ENCODE measurements around the gene MAGEA2B. TPM values are rescaled to one million over a fixed set of nuclear protein-coding genes. Genes with fewer than 3 reads are reported as not detected.
"Not testable (repeated sequence)": the region's sequence is repeated elsewhere in the genome, so short reads cannot be mapped to it uniquely, and the experiment has no call there.

Gene MAGEA2B
- total and polyA plus RNA-seq, 8 donors = not detected

DNA sequence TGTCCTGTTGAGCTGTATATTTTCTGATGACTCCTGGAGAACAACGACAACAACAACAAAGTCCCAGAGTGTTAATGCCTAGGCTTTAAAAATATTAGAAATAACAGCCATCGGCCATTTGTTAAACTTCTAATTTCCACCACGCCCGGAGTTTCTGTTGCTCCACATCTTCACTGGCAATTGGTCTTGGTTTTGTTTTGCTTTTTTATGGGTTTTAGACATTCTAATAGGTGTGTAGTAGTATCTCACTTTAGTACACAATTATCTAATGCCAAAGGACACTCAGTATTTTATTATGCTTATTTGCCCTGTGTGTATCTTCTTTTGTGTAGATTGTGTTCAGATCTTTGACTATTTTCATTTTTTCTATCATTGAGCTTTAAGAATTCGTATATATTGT, 24.1 kb downstream of the MAGEA2B start:
- Histone ChIP-seq H3K4me1 (no peaks in the 10 kb centered on the region), H3K4me3 (no peak overlapping the region), H3K36me3 (no peaks in the 10 kb centered on the region), H3K27ac (no peak overlapping the region), H3K27me3 (no peaks in the 10 kb centered on the region), H3K9me3 (no peaks in the 10 kb centered on the region)
- no peak for ATAC-seq
- TF ChIP-seq, protein P1, sequence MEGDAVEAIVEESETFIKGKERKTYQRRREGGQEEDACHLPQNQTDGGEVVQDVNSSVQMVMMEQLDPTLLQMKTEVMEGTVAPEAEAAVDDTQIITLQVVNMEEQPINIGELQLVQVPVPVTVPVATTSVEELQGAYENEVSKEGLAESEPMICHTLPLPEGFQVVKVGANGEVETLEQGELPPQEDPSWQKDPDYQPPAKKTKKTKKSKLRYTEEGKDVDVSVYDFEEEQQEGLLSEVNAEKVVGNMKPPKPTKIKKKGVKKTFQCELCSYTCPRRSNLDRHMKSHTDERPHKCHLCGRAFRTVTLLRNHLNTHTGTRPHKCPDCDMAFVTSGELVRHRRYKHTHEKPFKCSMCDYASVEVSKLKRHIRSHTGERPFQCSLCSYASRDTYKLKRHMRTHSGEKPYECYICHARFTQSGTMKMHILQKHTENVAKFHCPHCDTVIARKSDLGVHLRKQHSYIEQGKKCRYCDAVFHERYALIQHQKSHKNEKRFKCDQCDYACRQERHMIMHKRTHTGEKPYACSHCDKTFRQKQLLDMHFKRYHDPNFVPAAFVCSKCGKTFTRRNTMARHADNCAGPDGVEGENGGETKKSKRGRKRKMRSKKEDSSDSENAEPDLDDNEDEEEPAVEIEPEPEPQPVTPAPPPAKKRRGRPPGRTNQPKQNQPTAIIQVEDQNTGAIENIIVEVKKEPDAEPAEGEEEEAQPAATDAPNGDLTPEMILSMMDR (IDR thresholded peaks at IDR 0.05) = no peak
- intact Hi-C loops (cut with DNase I) = no loop called here
- DNase-seq = no peak

DNA sequence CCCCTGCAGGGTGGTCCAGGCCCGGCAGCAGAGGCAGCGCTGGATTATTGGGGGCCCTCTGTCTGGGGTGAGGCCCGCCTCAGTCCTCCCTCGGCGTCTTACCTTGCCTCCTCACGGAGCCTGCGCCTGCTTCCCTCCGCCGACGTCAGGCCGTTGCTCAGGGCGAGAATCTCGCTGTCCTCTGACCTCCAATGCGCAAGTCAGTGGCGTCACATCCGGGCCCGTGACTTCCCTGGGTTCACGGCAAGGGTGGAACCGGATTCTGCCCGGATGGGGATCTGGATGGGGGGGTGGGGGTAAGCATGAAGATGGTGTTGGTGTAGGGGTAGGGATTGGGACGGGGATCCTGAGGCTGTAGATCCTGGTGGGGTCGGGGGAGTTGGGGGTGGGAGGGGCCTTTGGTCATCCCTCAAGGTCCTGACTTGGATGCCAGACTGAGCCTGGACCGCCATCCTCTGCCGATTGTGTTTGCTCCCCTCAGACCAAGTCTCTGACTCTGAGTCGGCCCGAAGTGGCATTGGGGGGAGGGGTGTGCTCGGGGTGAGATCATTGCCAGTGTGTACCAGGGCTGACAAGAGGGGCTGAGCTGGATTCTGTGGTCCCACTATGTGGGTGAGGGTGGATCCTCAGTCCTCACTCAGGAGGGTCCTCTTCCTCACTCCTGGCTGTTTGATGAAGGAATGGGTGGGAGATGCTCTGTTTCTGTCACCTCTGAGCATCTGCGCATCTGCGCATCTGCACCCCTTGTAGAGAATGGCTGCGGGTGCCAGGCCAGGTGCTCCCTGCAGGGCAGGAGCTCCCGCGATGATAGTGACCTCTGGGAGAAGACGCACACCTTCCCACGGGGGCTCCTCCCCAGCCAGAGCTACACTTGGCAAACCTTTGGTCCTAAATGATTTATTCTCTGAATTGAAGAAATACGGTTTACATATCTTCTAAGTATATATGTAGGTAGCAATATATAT, 39.5 kb downstream of the MAGEA2B start, which contains the start of gene MAGEA2:
MAGEA2 (minus strand) TSS at position 157 of the 965 bp plus-strand sequence. CDS start 2,479 bp downstream, outside the sequence.
- H3K4me1 ChIP-seq; H3K4me3 ChIP-seq; H3K9me3 ChIP-seq; ATAC-seq; H3K27me3 ChIP-seq; intact Hi-C loops (cut with DNase I); H3K36me3 ChIP-seq; DNase-seq; H3K27ac ChIP-seq: not testable (repeated sequence)

DNA sequence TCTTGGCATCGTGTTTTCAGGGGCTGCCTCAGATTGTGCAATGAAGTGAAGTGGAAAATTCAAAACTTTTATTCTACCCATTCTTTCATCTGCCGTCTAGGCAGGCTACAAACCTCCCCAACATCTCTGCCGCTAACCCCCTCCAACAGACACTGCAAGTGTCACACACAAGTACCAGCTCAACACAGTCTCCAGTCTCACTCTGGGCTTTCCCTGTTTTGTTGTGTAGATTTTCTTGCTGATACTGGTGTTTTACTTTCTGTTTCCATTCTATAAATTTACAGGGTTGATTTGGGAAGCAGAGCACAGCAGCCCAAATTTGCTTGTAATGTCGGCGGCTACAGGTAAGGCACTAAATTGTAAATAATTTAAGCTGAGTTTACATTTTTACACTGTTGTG, 40.4 kb downstream of the MAGEA2B start:
- H3K4me1 ChIP-seq; H3K36me3 ChIP-seq; H3K27me3 ChIP-seq; H3K4me3 ChIP-seq; ATAC-seq; H3K27ac ChIP-seq; DNase-seq; intact Hi-C loops (cut with DNase I); H3K9me3 ChIP-seq: not testable (repeated sequence)

DNA sequence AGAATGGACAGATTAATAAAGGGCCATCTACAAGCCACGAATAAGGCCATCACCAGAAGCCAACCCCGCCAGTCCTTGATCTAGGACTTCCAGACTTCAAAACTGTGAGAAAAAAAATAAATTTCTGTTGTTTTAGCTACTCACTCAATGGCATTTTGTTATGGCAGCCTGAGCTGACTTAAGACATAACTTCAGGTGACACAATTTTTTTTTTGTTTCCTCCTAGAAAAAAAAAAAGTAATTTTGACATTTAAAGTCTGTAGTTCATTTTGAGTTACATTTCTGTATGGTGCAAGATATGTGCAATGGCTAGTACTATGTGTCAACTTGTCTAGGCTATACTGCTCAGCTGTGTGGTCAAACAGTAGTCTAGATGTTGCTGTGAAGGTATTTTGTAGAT, 44.5 kb downstream of the MAGEA2B start, which contains the start of gene CSAG3:
CSAG3 (plus strand) TSS at position 301 of the 400 bp plus-strand sequence.
- H3K9me3 ChIP-seq; H3K4me1 ChIP-seq; ATAC-seq; H3K36me3 ChIP-seq; H3K4me3 ChIP-seq; H3K27me3 ChIP-seq; H3K27ac ChIP-seq; DNase-seq; intact Hi-C loops (cut with DNase I): not testable (repeated sequence)

DNA sequence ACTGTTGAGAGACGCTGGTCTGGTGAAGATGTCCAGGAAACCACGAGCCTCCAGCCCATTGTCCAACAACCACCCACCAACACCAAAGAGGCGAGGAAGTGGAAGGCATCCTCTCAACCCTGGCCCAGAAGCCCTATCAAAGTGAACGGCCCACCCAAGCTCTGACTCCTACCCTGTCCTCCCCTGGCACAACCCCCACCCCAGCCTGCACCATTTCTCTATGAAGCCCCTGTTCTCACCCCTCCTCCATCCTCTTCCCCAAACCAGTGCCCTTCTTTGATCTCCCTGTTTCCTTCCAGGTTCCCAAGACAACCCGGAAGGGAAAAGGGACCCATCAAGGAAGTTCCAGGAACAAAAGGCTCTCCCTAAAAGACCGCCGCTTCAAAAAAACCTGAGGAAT, 45.1 kb downstream of the MAGEA2B start:
- H3K9me3 ChIP-seq; H3K4me1 ChIP-seq; H3K4me3 ChIP-seq; ATAC-seq; H3K27ac ChIP-seq; H3K27me3 ChIP-seq; intact Hi-C loops (cut with DNase I); DNase-seq; H3K36me3 ChIP-seq: not testable (repeated sequence)

DNA sequence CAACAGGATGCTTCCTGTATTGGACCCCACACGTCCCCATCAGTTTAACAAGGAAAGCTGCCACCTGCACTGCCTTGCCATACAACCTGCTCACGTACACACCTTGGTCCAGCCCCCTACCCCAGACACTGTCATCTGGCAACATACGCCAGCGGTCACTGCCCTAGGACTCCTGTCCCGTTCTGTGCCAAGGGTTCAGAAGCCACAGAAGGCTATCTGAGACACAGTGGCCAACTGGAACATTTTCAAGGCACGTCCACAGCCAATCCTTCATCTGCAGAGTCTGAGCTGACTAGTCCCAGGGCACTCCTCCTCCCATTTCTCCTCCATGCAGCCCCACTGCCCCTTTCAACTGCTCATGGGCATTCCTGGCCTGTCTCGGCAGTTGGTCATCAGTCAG, 47.2 kb downstream of the MAGEA2B start:
- H3K27me3 ChIP-seq; H3K27ac ChIP-seq; H3K4me1 ChIP-seq; H3K36me3 ChIP-seq; intact Hi-C loops (cut with DNase I); H3K9me3 ChIP-seq; H3K4me3 ChIP-seq; DNase-seq; ATAC-seq: not testable (repeated sequence)

DNA sequence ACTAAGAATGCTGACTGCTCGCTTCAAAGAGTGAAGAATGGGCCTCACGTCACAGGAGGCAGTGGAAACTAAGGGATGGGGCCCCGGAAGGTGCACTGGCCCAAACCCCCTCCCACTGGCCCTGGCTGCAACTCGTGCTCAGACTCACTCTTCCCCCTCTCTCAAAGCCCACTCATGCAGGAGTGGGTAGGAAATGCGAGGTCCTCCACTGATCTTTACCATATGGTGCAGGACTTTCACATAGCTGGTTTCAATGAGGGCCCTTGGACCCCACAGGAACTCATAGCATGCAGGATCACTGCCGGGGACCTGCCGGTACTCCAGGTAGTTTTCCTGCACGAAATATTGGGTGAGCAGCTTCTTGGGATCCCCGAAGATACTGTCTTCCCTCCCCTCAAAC, 52.1 kb downstream of the MAGEA2B start:
- H3K27me3 ChIP-seq; H3K9me3 ChIP-seq; ATAC-seq; H3K4me3 ChIP-seq; H3K36me3 ChIP-seq; intact Hi-C loops (cut with DNase I); H3K27ac ChIP-seq; DNase-seq; H3K4me1 ChIP-seq: not testable (repeated sequence)

Other genes starting within 250 kb of the MAGEA2B start
- gene GABRQ, start 76.7 kb upstream of the MAGEA2B start, total RNA-seq = not detected
- 1 to 10 TPM in 1 of 6 donors, under 1 TPM in 5; 0.63 to 1.1 (median 0.88) TPM for gene GABRQ, start 76.7 kb upstream of the MAGEA2B start, polyA plus RNA-seq (ENCODE audit: insufficient read length in 6 of 6)
- not detected for gene MAGEA3, start 15.8 kb upstream of the MAGEA2B start, total RNA-seq
- gene MAGEA3, start 15.8 kb upstream of the MAGEA2B start, polyA plus RNA-seq (ENCODE audit: insufficient read length in 6 of 6) = not detected
- not detected for gene CSAG2, start 5.4 kb upstream of the MAGEA2B start, total RNA-seq
- not detected for gene CSAG2, start 5.4 kb upstream of the MAGEA2B start, polyA plus RNA-seq (ENCODE audit: insufficient read length in 6 of 6)
- gene CSAG1, start 19.1 kb downstream of the MAGEA2B start, total RNA-seq = not detected
- not detected for gene CSAG1, start 19.1 kb downstream of the MAGEA2B start, polyA plus RNA-seq (ENCODE audit: insufficient read length in 6 of 6)
- gene MAGEA12, start 19.1 kb downstream of the MAGEA2B start, total RNA-seq = not detected
- not detected for gene MAGEA12, start 19.1 kb downstream of the MAGEA2B start, polyA plus RNA-seq (ENCODE audit: insufficient read length in 6 of 6)
- gene MAGEA2, start 39.2 kb downstream of the MAGEA2B start, total RNA-seq = not detected
- not detected for gene MAGEA2, start 39.2 kb downstream of the MAGEA2B start, polyA plus RNA-seq (ENCODE audit: insufficient read length in 6 of 6)
- gene CSAG3, start 44.6 kb downstream of the MAGEA2B start, total RNA-seq = not detected
- gene CSAG3, start 44.6 kb downstream of the MAGEA2B start, polyA plus RNA-seq (ENCODE audit: insufficient read length in 6 of 6) = not detected
- gene MAGEA6, start 55.1 kb downstream of the MAGEA2B start, total RNA-seq = not detected
- gene MAGEA6, start 55.1 kb downstream of the MAGEA2B start, polyA plus RNA-seq (ENCODE audit: insufficient read length in 6 of 6) = not detected
- 10 to 100 TPM; 33.5 to 37.2 TPM for gene CETN2, start 116.1 kb downstream of the MAGEA2B start, total RNA-seq
- gene CETN2, start 116.1 kb downstream of the MAGEA2B start, polyA plus RNA-seq (ENCODE audit: insufficient read length in 6 of 6) = 10 to 100 TPM; 69.9 to 94.4 (median 84.1) TPM
- gene NSDHL, start 116.4 kb downstream of the MAGEA2B start, total RNA-seq = 10 to 100 TPM; 21.1 to 42.5 TPM
- 10 to 100 TPM; 15.0 to 22.0 (median 17.8) TPM for gene NSDHL, start 116.4 kb downstream of the MAGEA2B start, polyA plus RNA-seq (ENCODE audit: insufficient read length in 6 of 6)
- 10 to 100 TPM; 11.5 to 22.0 TPM for gene ZNF185, start 183.4 kb downstream of the MAGEA2B start, total RNA-seq
- gene ZNF185, start 183.4 kb downstream of the MAGEA2B start, polyA plus RNA-seq (ENCODE audit: insufficient read length in 6 of 6) = 10 to 100 TPM; 16.1 to 26.2 (median 20.0) TPM

Data from left lung (tissue), 10 donors.